ENCODE results near the gene AFF2. TPM values are rescaled to one million over a fixed set of nuclear protein-coding genes. Genes with fewer than 3 reads are reported as not detected.

The AFF2 gene
- total RNA-seq, 4 donors from 2014 or later: 2.8 to 25.8 (median 8.6) TPM

DNA sequence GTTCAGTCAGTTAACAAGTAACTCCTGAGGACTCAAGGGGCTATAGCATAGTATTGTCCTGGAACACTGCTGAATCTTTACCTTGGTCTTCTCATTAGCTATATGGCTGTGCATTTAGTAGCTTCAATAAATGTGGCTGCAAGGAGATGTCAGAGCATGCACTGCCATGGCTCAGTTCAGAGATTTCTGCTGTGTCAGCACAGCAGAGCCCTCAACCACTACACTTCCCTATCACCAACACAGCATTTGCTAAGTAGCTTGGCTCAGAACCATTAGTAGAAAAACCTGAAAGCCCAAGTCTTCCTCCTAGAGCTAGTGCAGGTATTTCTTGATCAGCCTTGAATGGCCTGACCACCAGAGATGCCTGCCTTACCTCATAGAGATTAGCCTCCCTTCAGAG, 538.6 kb downstream of the AFF2 start:
- TF ChIP-seq, protein P1, sequence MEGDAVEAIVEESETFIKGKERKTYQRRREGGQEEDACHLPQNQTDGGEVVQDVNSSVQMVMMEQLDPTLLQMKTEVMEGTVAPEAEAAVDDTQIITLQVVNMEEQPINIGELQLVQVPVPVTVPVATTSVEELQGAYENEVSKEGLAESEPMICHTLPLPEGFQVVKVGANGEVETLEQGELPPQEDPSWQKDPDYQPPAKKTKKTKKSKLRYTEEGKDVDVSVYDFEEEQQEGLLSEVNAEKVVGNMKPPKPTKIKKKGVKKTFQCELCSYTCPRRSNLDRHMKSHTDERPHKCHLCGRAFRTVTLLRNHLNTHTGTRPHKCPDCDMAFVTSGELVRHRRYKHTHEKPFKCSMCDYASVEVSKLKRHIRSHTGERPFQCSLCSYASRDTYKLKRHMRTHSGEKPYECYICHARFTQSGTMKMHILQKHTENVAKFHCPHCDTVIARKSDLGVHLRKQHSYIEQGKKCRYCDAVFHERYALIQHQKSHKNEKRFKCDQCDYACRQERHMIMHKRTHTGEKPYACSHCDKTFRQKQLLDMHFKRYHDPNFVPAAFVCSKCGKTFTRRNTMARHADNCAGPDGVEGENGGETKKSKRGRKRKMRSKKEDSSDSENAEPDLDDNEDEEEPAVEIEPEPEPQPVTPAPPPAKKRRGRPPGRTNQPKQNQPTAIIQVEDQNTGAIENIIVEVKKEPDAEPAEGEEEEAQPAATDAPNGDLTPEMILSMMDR (IDR thresholded peaks at IDR 0.05; ENCODE audit: low read depth): no peak

DNA sequence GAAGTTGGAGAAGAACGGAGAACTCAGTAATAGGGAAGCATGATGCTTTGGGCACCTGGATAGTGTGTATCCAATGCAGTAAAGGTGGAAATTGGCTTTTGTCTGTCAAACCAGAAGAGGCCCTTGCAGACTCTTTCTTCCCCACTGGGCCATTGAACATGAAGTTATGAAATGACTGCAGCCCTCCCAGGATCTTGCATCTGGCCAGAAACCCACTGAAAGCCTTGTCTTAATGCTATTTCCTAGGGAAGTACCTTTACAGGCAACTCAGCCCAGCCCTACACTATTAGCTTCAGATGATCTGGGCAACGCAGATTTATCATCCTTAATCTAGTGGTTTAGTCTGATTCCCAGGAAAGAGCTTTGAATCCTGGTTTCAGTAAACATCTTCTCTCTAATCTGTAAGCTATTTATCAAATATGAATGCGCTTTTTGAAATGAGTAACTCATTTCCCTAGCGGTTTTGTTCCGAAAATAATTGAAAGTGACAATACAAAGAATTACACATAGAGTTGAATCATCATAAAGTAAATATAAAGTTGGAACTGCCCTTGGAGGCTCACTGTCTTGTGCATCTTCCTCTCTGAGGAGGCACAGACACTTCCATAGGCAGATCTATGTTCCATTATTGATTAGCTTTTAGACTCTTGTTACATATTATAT, 540.6 kb downstream of the AFF2 start:
- TF ChIP-seq, protein P1 (IDR thresholded peaks at IDR 0.05; ENCODE audit: low read depth): no peak

DNA sequence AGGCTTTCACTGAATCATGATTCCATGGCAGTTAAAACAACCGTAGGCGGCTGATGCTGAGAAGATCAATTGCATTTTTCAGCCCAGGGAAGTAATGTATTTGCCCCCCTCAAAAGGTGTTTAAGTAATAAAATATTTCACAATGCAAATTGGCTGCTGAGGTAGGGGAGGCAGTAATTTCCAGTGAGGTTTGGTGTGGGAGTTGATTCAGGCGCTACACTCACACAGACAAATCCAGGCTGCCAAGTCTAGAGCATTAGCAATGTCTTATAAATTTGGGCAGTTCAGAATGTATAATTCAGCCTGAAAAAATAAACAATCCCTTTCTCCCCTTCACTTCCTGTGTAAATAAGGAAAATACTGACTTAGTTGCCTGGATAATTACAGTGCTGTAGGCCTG, 543.0 kb downstream of the AFF2 start:
- TF ChIP-seq, protein P1 (IDR thresholded peaks at IDR 0.05; ENCODE audit: low read depth): no peak

DNA sequence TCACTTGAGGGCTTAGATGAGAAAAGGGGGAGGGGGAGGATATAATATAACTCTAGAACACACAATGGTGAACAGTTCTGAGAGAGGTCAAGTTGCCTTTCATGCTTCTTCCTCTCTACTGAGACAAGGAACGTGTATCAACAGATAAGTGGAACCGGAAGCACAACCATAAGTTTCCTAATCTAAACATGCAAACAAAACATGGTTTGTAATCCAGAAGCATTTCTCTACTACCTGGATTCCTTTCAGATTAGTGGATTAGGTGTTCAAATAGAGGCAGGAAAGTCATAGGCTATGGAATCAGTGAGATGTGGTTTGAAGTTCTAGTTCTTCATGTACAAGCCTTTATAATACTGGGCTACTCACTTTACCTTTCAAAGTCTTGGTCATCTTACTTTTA, 544.1 kb downstream of the AFF2 start:
- TF ChIP-seq, protein P1 (IDR thresholded peaks at IDR 0.05; ENCODE audit: low read depth): no peak

DNA sequence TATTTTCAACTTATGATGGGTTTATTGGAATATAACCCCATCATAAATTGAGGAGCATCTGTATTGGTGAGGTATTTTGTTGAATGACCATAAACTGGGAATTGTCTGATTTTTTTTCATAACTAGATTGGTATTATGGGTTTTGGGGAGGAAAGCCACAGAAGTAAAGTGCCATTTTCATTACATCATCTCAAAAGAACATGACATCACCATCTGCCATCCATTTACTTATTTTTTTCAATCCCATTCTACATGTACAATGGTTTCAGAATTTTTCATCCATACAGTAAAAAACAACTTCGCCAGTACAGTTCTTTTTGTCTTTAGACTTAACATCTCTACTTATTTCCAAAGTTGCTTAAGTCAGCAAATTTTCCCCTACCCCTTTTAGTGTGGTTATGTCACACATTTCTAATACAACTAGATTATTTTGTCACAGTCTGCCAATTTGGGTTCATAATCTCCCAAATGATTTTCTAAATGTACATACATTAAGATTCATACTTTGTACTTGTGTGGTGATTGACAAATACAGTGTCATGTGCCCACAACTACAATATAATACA, 545.3 kb downstream of the AFF2 start:
- TF ChIP-seq, protein P1 (IDR thresholded peaks at IDR 0.05; ENCODE audit: low read depth): no peak

Small RNA genes lying within 50 kb of the gene (small RNA-seq; reads per million reads assigned to genes)
- gene RN7SKP267: not detected
